KMS-11 (cell line): ENCODE data around the gene FAM114A1.

ENCODE experiments used
- H2AFZ ChIP-seq: fragments of 200-600 bp; sonication (generic); 2 replicates; pipeline ENCODE4 v1.6.1; 2016; ENCODE audit warnings: antibody characterized with exemption, mixed run types, low read depth
- H3K27ac ChIP-seq: fragments of 200-600 bp; sonication (generic); 2 replicates; pipeline ENCODE4 v1.6.1; 2016; ENCODE audit warnings: mild to moderate bottlenecking, mixed run types
- H3K27me3 ChIP-seq: fragments of 200-600 bp; sonication (generic); 2 replicates; pipeline ENCODE4 v1.6.1; 2017; ENCODE audit warnings: mild to moderate bottlenecking, low read depth, mixed run types, moderate library complexity; ENCODE audit not compliant: insufficient read depth
- H3K36me3 ChIP-seq: fragments of 200-600 bp; sonication (generic); 2 replicates; pipeline ENCODE4 v1.6.1; 2017; ENCODE audit warnings: mild to moderate bottlenecking, mixed run types; ENCODE audit not compliant: insufficient read depth
- H3K4me1 ChIP-seq: fragments of 200-600 bp; sonication (generic); 2 replicates; pipeline ENCODE4 v1.6.1; 2016; ENCODE audit warnings: mild to moderate bottlenecking, low read depth, mixed run types; ENCODE audit not compliant: poor library complexity, severe bottlenecking
- H3K4me2 ChIP-seq: fragments of 200-600 bp; sonication (generic); 2 replicates; pipeline ENCODE4 v1.7.0; 2016; ENCODE audit warnings: mild to moderate bottlenecking, mixed run types
- H3K4me3 ChIP-seq: fragments of 200-600 bp; sonication (generic); IDR thresholded peaks from 2 replicates; pipeline ENCODE4 v1.6.1; 2017; ENCODE audit warnings: low read depth, low read length, mixed read lengths; ENCODE audit not compliant: insufficient read depth
- H3K79me2 ChIP-seq: fragments of 200-600 bp; sonication (generic); 2 replicates; pipeline ENCODE4 v1.6.1; 2016; ENCODE audit warnings: low read depth, mixed run types; ENCODE audit not compliant: insufficient read depth
- H3K9ac ChIP-seq: fragments of 200-600 bp; sonication (generic); 2 replicates; pipeline ENCODE4 v1.6.1; 2016; ENCODE audit warnings: mild to moderate bottlenecking, mixed run types
- H4K20me1 ChIP-seq: fragments of 200-600 bp; sonication (generic); 2 replicates; pipeline ENCODE4 v1.6.1; 2016; ENCODE audit warnings: mild to moderate bottlenecking, mixed run types; ENCODE audit not compliant: insufficient read depth
- TF ChIP-seq, protein P1 (sequence below): fragments of 200-600 bp; sonication (generic); conservative IDR thresholded peaks from 2 replicates; pipeline ENCODE4 v1.6.1; 2017; ENCODE audit warnings: low read depth, mild to moderate bottlenecking, antibody characterized with exemption, low read length, moderate library complexity, mixed read lengths

FAM114A1 gene

DNA sequence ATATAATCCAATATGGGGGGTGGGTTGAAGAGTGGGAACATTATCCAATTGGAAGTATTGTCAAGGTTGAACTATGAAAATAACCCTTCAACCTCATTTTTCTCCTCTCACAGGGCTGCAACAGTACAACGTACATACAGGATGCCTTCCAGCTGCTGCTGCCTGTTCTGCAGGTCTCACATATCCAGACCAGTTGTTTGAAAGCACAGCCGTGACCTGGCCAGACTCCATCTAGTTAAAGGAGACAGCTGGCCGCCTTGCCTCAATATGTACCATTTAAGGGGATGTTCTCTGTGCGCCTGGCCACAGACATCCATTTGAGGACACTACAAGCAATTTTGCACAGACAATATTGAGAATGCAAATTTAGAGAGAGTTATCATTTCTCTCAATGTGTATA is 75.7 kb downstream of the FAM114A1 start:
- Histone ChIP-seq H3K79me2 (no peaks in the 10 kb centered on the region), H3K36me3 (no peaks in the 10 kb centered on the region), H3K27me3 (no peaks in the 10 kb centered on the region), H3K27ac (no peak overlapping the region), H3K4me1 (no peaks in the 10 kb centered on the region), H3K4me2 (no peak overlapping the region), H3K9ac (no peak overlapping the region), H3K4me3 (no peak overlapping the region), H2AFZ (no peak overlapping the region), H4K20me1 (no peaks in the 10 kb centered on the region)
- TF ChIP-seq, protein P1, sequence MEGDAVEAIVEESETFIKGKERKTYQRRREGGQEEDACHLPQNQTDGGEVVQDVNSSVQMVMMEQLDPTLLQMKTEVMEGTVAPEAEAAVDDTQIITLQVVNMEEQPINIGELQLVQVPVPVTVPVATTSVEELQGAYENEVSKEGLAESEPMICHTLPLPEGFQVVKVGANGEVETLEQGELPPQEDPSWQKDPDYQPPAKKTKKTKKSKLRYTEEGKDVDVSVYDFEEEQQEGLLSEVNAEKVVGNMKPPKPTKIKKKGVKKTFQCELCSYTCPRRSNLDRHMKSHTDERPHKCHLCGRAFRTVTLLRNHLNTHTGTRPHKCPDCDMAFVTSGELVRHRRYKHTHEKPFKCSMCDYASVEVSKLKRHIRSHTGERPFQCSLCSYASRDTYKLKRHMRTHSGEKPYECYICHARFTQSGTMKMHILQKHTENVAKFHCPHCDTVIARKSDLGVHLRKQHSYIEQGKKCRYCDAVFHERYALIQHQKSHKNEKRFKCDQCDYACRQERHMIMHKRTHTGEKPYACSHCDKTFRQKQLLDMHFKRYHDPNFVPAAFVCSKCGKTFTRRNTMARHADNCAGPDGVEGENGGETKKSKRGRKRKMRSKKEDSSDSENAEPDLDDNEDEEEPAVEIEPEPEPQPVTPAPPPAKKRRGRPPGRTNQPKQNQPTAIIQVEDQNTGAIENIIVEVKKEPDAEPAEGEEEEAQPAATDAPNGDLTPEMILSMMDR: no peak

DNA sequence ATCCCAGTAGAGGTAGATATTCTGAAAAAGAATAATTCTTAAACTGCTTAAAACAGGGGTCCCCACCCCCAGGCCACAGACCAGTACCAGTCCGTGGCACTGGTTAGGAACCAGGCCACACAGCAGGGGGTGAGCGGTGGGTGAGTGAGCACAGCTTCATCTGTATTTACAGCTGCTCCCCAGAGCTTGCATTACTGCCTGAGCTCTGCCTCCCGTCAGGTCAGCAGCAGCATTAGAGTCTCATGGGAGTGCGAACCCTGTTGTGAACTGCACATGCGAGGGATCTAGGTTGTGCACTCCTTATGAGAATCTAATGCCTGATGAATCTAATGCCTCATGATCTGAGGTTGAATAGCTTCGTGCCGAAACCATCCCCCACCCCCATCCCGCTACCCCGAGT is 76.8 kb downstream of the FAM114A1 start:
- H3K4me1 ChIP-seq: no peaks in the 10 kb centered on the region
- no peak overlapping the region for H2AFZ ChIP-seq
- no peak overlapping the region for H3K27ac ChIP-seq
- H3K36me3 ChIP-seq: no peaks in the 10 kb centered on the region
- H4K20me1 ChIP-seq: no peaks in the 10 kb centered on the region
- no peak overlapping the region for H3K4me2 ChIP-seq
- no peaks in the 10 kb centered on the region for H3K27me3 ChIP-seq
- no peak overlapping the region for H3K4me3 ChIP-seq
- TF ChIP-seq, protein P1: no peak
- H3K9ac ChIP-seq: no peak overlapping the region
- H3K79me2 ChIP-seq: no peaks in the 10 kb centered on the region

DNA sequence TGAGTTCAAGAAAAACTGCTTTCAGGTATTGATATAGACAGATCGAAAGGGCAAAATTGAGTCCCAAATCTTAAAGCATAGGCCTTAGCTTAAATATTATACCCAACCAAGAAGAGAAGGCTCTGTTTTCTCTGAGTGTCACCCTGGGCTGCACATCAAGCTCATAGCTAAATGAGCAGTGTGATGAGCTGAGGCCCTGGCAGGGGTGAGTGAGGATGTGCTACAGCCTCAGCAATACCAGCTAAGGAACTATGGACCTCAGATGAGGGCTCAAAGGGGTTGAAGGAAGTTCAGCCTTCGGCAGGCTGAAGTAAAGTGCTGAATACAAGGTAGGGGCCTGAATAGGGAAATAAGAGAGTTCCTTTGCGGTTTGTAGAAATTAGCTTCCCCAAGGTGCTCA is 79.3 kb downstream of the FAM114A1 start:
- TF ChIP-seq, protein P1: no peak

DNA sequence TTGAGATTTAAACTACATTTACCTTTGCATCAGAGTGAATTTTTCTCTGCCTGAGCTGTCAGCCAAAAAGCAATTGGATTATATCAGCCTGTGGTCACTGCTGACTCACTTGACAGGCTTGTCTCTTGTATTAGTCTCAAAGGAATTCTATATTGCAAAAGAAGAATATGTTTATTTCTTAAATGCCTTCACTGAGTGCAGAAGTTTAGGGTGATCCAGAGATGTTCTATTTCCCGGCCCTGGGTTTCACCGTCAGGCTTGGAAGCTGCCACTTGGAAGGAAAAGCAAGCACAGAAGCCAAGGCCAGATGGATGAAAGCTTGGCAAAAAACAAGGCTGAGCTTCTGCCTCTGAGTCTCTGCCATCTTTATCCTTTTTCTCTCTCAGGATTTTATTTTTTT is 80.9 kb downstream of the FAM114A1 start:
- no peak overlapping the region for H3K4me2 ChIP-seq
- H3K9ac ChIP-seq: no peak overlapping the region
- no peak overlapping the region for H2AFZ ChIP-seq
- H3K36me3 ChIP-seq: no peaks in the 10 kb centered on the region
- H3K4me1 ChIP-seq: no peaks in the 10 kb centered on the region
- H3K27me3 ChIP-seq: no peaks in the 10 kb centered on the region
- TF ChIP-seq, protein P1: no peak
- no peaks in the 10 kb centered on the region for H3K79me2 ChIP-seq
- no peaks in the 10 kb centered on the region for H4K20me1 ChIP-seq
- H3K27ac ChIP-seq: no peak overlapping the region
- H3K4me3 ChIP-seq: no peak overlapping the region

More for the DNA sequence above, 79.3 kb downstream of the FAM114A1 start:
- Histone ChIP-seq H3K36me3 (no peaks in the 10 kb centered on the region), H3K9ac (no peak overlapping the region), H4K20me1 (no peaks in the 10 kb centered on the region), H3K4me1 (no peaks in the 10 kb centered on the region), H2AFZ (no peak overlapping the region), H3K27ac (no peak overlapping the region), H3K79me2 (no peaks in the 10 kb centered on the region), H3K4me2 (no peak overlapping the region), H3K4me3 (no peak overlapping the region), H3K27me3 (no peaks in the 10 kb centered on the region)
